ENCODE measurements around the gene BRMS1.

The BRMS1 gene

GRCh38 chr11:66309475-66309874 is 35.4 kb downstream of the BRMS1 start:
- Histone ChIP-seq H2AFZ (ENCODE audit: low read length) (no peak overlapping the region), H4K20me1 (ENCODE audit: insufficient read depth, low read length) (no peaks in the 10 kb centered on the region), H3K9me2 (replicated peaks; ENCODE audit: insufficient read depth, low read length) (no peaks in the 10 kb centered on the region), H3K4me3 (ENCODE audit: low read length) (no peak overlapping the region), H3F3A (ENCODE audit: insufficient read depth, low read length) (no peaks in the 10 kb centered on the region), H3K27me3 (replicated peaks; ENCODE audit: insufficient read depth, low read length) (peaks cover 72% of the 10 kb centered on the region), H3K9ac (ENCODE audit: low read length) (no peak overlapping the region), H3K36me3 (replicated peaks; ENCODE audit: insufficient read depth, low read length) (no peaks in the 10 kb centered on the region), H3K79me2 (ENCODE audit: low read length) (no peaks in the 10 kb centered on the region), H3K4me2 (ENCODE audit: low read depth, low read length) (no peak overlapping the region), H3K4me1 (ENCODE audit: low read length) (no peaks in the 10 kb centered on the region), H3K9me3 (replicated peaks; ENCODE audit: insufficient read depth, low read length) (no peaks in the 10 kb centered on the region), H3K27ac (ENCODE audit: low read length) (no peak overlapping the region)
- DNase-seq: no peak
- TF ChIP-seq CTCF (IDR thresholded peaks at IDR 0.05; ENCODE audit: low read length): no peak
- TF ChIP-seq EZH2phosphoT487 (IDR thresholded peaks at IDR 0.05; ENCODE audit: low read length): no peak
- TF ChIP-seq EZH2 (optimal IDR thresholded peaks at IDR 0.05; ENCODE audit: low read depth, low read length): no peak

- Histone ChIP-seq H3K79me2 (ENCODE audit: low read length) (no peaks in the 10 kb centered on the region), H4K20me1 (ENCODE audit: insufficient read depth, low read length) (no peaks in the 10 kb centered on the region), H3K9ac (ENCODE audit: low read length) (no peak overlapping the region), H3F3A (ENCODE audit: insufficient read depth, low read length) (no peaks in the 10 kb centered on the region), H3K36me3 (replicated peaks; ENCODE audit: insufficient read depth, low read length) (no peaks in the 10 kb centered on the region), H3K9me2 (replicated peaks; ENCODE audit: insufficient read depth, low read length) (no peaks in the 10 kb centered on the region), H3K4me2 (ENCODE audit: low read depth, low read length) (no peak overlapping the region), H3K9me3 (replicated peaks; ENCODE audit: insufficient read depth, low read length) (no peaks in the 10 kb centered on the region), H3K27me3 (replicated peaks; ENCODE audit: insufficient read depth, low read length) (peaks cover 61% of the 10 kb centered on the region), H3K4me3 (ENCODE audit: low read length) (no peak overlapping the region), H3K4me1 (ENCODE audit: low read length) (no peaks in the 10 kb centered on the region), H2AFZ (ENCODE audit: low read length) (no peak overlapping the region), H3K27ac (ENCODE audit: low read length) (no peak overlapping the region)
- DNase-seq: no peak
- TF ChIP-seq EZH2phosphoT487 (IDR thresholded peaks at IDR 0.05; ENCODE audit: low read length) (no peak), CTCF (IDR thresholded peaks at IDR 0.05; ENCODE audit: low read length) (no peak), EZH2 (optimal IDR thresholded peaks at IDR 0.05; ENCODE audit: low read depth, low read length) (no peak)
Observed at GRCh38 chr11:66302656-66303055, 42.2 kb downstream of the BRMS1 start.

- H3K27ac ChIP-seq (ENCODE audit: low read length): no peak overlapping the region
- H3F3A ChIP-seq (ENCODE audit: insufficient read depth, low read length): no peaks in the 10 kb centered on the region
- H3K9ac ChIP-seq (ENCODE audit: low read length): no peak overlapping the region
- no peaks in the 10 kb centered on the region for H3K79me2 ChIP-seq (ENCODE audit: low read length)
- no peak for DNase-seq
- no peaks in the 10 kb centered on the region for H3K9me2 ChIP-seq (replicated peaks; ENCODE audit: insufficient read depth, low read length)
- no peak overlapping the region for H2AFZ ChIP-seq (ENCODE audit: low read length)
- H3K27me3 ChIP-seq (replicated peaks; ENCODE audit: insufficient read depth, low read length): peaks cover 52% of the 10 kb centered on the region
- H4K20me1 ChIP-seq (ENCODE audit: insufficient read depth, low read length): no peaks in the 10 kb centered on the region
- H3K4me1 ChIP-seq (ENCODE audit: low read length): no peaks in the 10 kb centered on the region
- TF ChIP-seq CTCF (IDR thresholded peaks at IDR 0.05; ENCODE audit: low read length) (no peak), EZH2phosphoT487 (IDR thresholded peaks at IDR 0.05; ENCODE audit: low read length) (no peak), EZH2 (optimal IDR thresholded peaks at IDR 0.05; ENCODE audit: low read depth, low read length) (no peak)
- no peaks in the 10 kb centered on the region for H3K36me3 ChIP-seq (replicated peaks; ENCODE audit: insufficient read depth, low read length)
- H3K4me3 ChIP-seq (ENCODE audit: low read length): no peak overlapping the region
- no peaks in the 10 kb centered on the region for H3K9me3 ChIP-seq (replicated peaks; ENCODE audit: insufficient read depth, low read length)
- no peak overlapping the region for H3K4me2 ChIP-seq (ENCODE audit: low read depth, low read length)
Observed at GRCh38 chr11:66299186-66299585, 45.7 kb downstream of the BRMS1 start.

All from MM.1S (cell line).